Caco-2 (cell line): ENCODE results near the gene DOK1. TPM values are rescaled to one million over a fixed set of nuclear protein-coding genes. Genes with fewer than 3 reads are reported as not detected.
A peak's percentile ranks its signal among the peaks of the same experiment; 100 is the strongest.

ENCODE experiments used
- Bru-seq: library from RNA; stranded (reverse); fragments of 400-500 nt; gene quantifications from one replicate; lab custom pipeline; 2021; lab: Mats Ljungman, UMichigan
- BruChase-seq, 2 experiments: library from RNA; stranded (reverse); fragments of 400-500 nt; gene quantifications; one replicate each; lab custom pipeline; 2021; lab: Mats Ljungman, UMichigan
- BruUV-seq: library from RNA; stranded (reverse); fragments of 400-500 nt; replicated peaks from 2 replicates; lab custom pipeline; 2021; lab: Mats Ljungman, UMichigan
- CTCF ChIA-PET: fragments of 300-600 bp; sonication (Branson Sonifier 250); formaldehyde crosslinking; loops from one replicate; lab custom pipeline; 2022; ENCODE audit warnings: antibody characterized with exemption; lab: Charles Lee
- POLR2A ChIA-PET: fragments of 300-600 bp; sonication (Branson Sonifier 250); formaldehyde crosslinking; loops from one replicate; lab custom pipeline; 2022; ENCODE audit warnings: antibody characterized with exemption; lab: Charles Lee
- DNase-seq, 2 experiments: peaks; one replicate each; pipeline versions ENCODE4 v3.0.0 to v3.0.0-alpha.2; 2020 to 2022
- H3K27me3 ChIP-seq: replicated peaks from 2 replicates; pipeline ENCODE4 v1.6.0; 2011; ENCODE audit warnings: low read length; ENCODE audit not compliant: control insufficient read depth, insufficient read depth
- H3K36me3 ChIP-seq: 2 replicates; pipeline ENCODE4 v1.5.1; 2011; ENCODE audit warnings: low read length; ENCODE audit not compliant: control insufficient read depth, insufficient read depth
- H3K4me1 ChIP-seq: fragments of 250-450 bp; sonication (Bioruptor Pico); 2 replicates; pipeline ENCODE4 v1.5.1; 2020; ENCODE audit warnings: mild to moderate bottlenecking
- H3K4me3 ChIP-seq: 2 replicates; pipeline ENCODE4 v1.5.1; 2011; ENCODE audit warnings: low read depth, mild to moderate bottlenecking, control low read depth, low read length
- H3K9me3 ChIP-seq: fragments of 250-450 bp; sonication (Bioruptor Pico); 2 replicates; pipeline ENCODE4 v1.5.1; 2020; ENCODE audit warnings: mild to moderate bottlenecking, moderate library complexity
- H3K27ac Mint-ChIP-seq: one replicate; pipeline ENCODE4 v1.8.0; 2022; ENCODE audit warnings: mixed read lengths; ENCODE audit not compliant: unreplicated experiment
- H3K27me3 Mint-ChIP-seq: one replicate; pipeline ENCODE4 v1.8.0; 2022; ENCODE audit warnings: mixed read lengths; ENCODE audit not compliant: insufficient read depth, unreplicated experiment
- H3K36me3 Mint-ChIP-seq: one replicate; pipeline ENCODE4 v1.8.0; 2022; ENCODE audit warnings: mild to moderate bottlenecking, mixed read lengths; ENCODE audit not compliant: insufficient read depth, unreplicated experiment
- H3K4me1 Mint-ChIP-seq: one replicate; pipeline ENCODE4 v1.8.0; 2022; ENCODE audit warnings: low read depth, mixed read lengths; ENCODE audit not compliant: unreplicated experiment
- H3K4me3 Mint-ChIP-seq: one replicate; pipeline ENCODE4 v1.8.0; 2022; ENCODE audit warnings: mild to moderate bottlenecking, moderate library complexity, mixed read lengths; ENCODE audit not compliant: unreplicated experiment
- H3K9me3 Mint-ChIP-seq: one replicate; pipeline ENCODE4 v1.8.0; 2022; ENCODE audit warnings: mixed read lengths; ENCODE audit not compliant: unreplicated experiment
- intact Hi-C: fragments of 100-400 bp; cut with micrococcal nuclease; formaldehyde crosslinking; loops from one replicate; pipeline ENCODE4 v1.10.0; 2022; ENCODE audit not compliant: unreplicated experiment
- long read RNA-seq: library from polyadenylated mRNA; stranded (forward); transcript quantifications from one replicate; pipeline ENCODE4 v2.0.0, GENCODE V29; 2022
- total RNA-seq: library from RNA; stranded (reverse); gene quantifications from 2 replicates; pipeline ENCODE4 v1.2.3, GENCODE V29; 2022
- TF ChIP-seq, protein P1 (sequence below), 2 experiments: fragments of 200-600 bp in 1 of 2; IDR thresholded peaks; 1 replicate in 1 of 2; 2 replicates in 1 of 2; pipeline versions ENCODE4 v1.5.1 to v1.8.0; 2011 to 2022; ENCODE audit warnings: antibody characterized with exemption in 1 of 2, control low read depth in 1 of 2, inconsistent platforms in 1 of 2, low read depth in 1 of 2, low read length in 1 of 2, mild to moderate bottlenecking in 1 of 2, moderate library complexity in 1 of 2; ENCODE audit not compliant: insufficient read depth in 1 of 2, severe bottlenecking in 1 of 2, unreplicated experiment in 1 of 2

DOK1 gene
- total RNA-seq: 5.1 and 5.5 TPM in 2 replicates
- percentile 62 among the genes with signal in this experiment for Bru-seq, nascent RNA
- percentile 48 among the genes with signal in this experiment for BruChase-seq, experiment 1, labeled RNA remaining after a 2-hour chase
- percentile 51 among the genes with signal in this experiment for BruChase-seq, experiment 2, labeled RNA remaining after a 6-hour chase
- long read RNA-seq, partial matches to known transcripts: 0 of 3 reads
- long read RNA-seq, other reads (novel, unspliced or antisense): 2 of 3 reads

- ChIA-PET CTCF (interaction anchor here (0.5 to 0.6 kb wide), 2 partner anchors 35 to 103 kb away, joined by 3 to 5 read pairs; no protein-coding TSS in a partner anchor), POLR2A (no interaction called here)
- H3K4me3 ChIP-seq: peak within 1 kb of the TSS; percentile 34
- Mint-ChIP-seq H3K4me1 (peaks cover 23% of the 10 kb centered on the region), H3K27me3 (no peaks in the 10 kb centered on the region), H3K9me3 (no peaks in the 10 kb centered on the region), H3K36me3 (peaks cover 7% of the 10 kb centered on the region), H3K4me3 (peak within 1 kb of the TSS; percentile 23), H3K27ac (peak within 1 kb of the TSS; percentile 51)
- BruUV-seq: no TSS peak
- no peaks in the 10 kb centered on the region for H3K9me3 ChIP-seq
- H3K27me3 ChIP-seq: no peaks in the 10 kb centered on the region
- intact Hi-C loops: no loop called here
- peak; percentile 60 to 75 for DNase-seq
- H3K36me3 ChIP-seq: no peaks in the 10 kb centered on the region; the same call in 1 of the 2 replicates
- TF ChIP-seq, protein P1, sequence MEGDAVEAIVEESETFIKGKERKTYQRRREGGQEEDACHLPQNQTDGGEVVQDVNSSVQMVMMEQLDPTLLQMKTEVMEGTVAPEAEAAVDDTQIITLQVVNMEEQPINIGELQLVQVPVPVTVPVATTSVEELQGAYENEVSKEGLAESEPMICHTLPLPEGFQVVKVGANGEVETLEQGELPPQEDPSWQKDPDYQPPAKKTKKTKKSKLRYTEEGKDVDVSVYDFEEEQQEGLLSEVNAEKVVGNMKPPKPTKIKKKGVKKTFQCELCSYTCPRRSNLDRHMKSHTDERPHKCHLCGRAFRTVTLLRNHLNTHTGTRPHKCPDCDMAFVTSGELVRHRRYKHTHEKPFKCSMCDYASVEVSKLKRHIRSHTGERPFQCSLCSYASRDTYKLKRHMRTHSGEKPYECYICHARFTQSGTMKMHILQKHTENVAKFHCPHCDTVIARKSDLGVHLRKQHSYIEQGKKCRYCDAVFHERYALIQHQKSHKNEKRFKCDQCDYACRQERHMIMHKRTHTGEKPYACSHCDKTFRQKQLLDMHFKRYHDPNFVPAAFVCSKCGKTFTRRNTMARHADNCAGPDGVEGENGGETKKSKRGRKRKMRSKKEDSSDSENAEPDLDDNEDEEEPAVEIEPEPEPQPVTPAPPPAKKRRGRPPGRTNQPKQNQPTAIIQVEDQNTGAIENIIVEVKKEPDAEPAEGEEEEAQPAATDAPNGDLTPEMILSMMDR (IDR thresholded peaks at IDR 0.05; ENCODE audit: insufficient read depth in 1 of 2, low read depth in 1 of 2, low read length in 1 of 2, severe bottlenecking in 1 of 2, unreplicated experiment in 1 of 2): no peak
- peaks cover 31% of the 10 kb centered on the region for H3K4me1 ChIP-seq
Measured at GRCh38 chr2:74553892-74554819, at the start of gene DOK1, which contains the start of gene LOXL3. Gene DOK1, plus strand, starts transcription at chr2:74554720. Its CDS starts 35 bp downstream, at chr2:74554755. Gene LOXL3, minus strand, starts transcription at chr2:74553942. Its CDS starts 1,308 bp downstream, at chr2:74552634.

GRCh38 chr2:74505448-74506246 is 48.9 kb upstream of the DOK1 start:
- ChIA-PET POLR2A (no interaction called here), CTCF (interaction anchor here (1.7 to 1.8 kb wide), 3 partner anchors 17 to 82 kb away, joined by 7 read pairs; partner anchors contain the start of genes AUP1 and HTRA2)
- no peaks in the 10 kb centered on the region for H3K27me3 Mint-ChIP-seq
- DNase-seq: no peak
- peaks cover 42% of the 10 kb centered on the region for H3K4me1 ChIP-seq
- H3K9me3 Mint-ChIP-seq: no peaks in the 10 kb centered on the region
- peaks cover 52% of the 10 kb centered on the region for H3K36me3 Mint-ChIP-seq
- H3K4me3 Mint-ChIP-seq: peak overlapping the region; percentile 94
- H3K9me3 ChIP-seq: no peaks in the 10 kb centered on the region
- no peaks in the 10 kb centered on the region for H3K27me3 ChIP-seq
- peaks cover 41% of the 10 kb centered on the region for H3K4me1 Mint-ChIP-seq
- intact Hi-C loops: loop anchor here (2.0 kb wide), 1 partner anchor 47 kb away; the partner anchor contains the start of gene WBP1
- no peak overlapping the region for H3K4me3 ChIP-seq
- BruUV-seq: no TSS peak
- peak overlapping the region; percentile 87 for H3K27ac Mint-ChIP-seq
- H3K36me3 ChIP-seq: 0 out of 2 replicates have a peak, but pooled peaks cover 2% of the 10 kb centered on the region
- TF ChIP-seq, protein P1 (IDR thresholded peaks at IDR 0.05; ENCODE audit: insufficient read depth in 1 of 2, low read depth in 1 of 2, low read length in 1 of 2, severe bottlenecking in 1 of 2, unreplicated experiment in 1 of 2): no peak
